Cardiac fibroblast (primary cell): ENCODE data around the gene FYCO1.

Experiments used
- DNase-seq, 2 donors: peaks; one replicate each; pipeline versions ENCODE4 v3.0.0 to v3.0.0-alpha.2; 2010; ENCODE audit warnings: low read depth in 2 of 2
- H3K4me3 ChIP-seq, 2 donors: replicated peaks in 1 of 2; 1 replicate in 1 of 2; 2 replicates in 1 of 2; pipeline ENCODE4 v1.5.1; 2011; ENCODE audit warnings: low read depth in 2 of 2, low read length in 2 of 2, mild to moderate bottlenecking in 2 of 2, moderate library complexity in 1 of 2
- CTCF ChIP-seq: IDR thresholded peaks from one replicate; pipeline ENCODE4 v1.5.1; 2011; ENCODE audit warnings: low read depth, mild to moderate bottlenecking, low read length, inconsistent platforms

Gene FYCO1

GRCh38 chr3:45994419-45995235 lies 997 bp downstream of the FYCO1 start:
- no peak for TF ChIP-seq CTCF
- DNase-seq: no peak
- peak overlapping the region; percentile 74 to 85 for H3K4me3 ChIP-seq

GRCh38 chr3:45993421-45994027 lies 2.1 kb downstream of the FYCO1 start:
- no peak for TF ChIP-seq CTCF
- no peak for DNase-seq
- no peak overlapping the region for H3K4me3 ChIP-seq

GRCh38 chr3:45992821-45993221 lies 2.8 kb downstream of the FYCO1 start:
- H3K4me3 ChIP-seq: no peak overlapping the region
- peak; percentile 42 to 66 for DNase-seq
- no peak for TF ChIP-seq CTCF

- no peak overlapping the region for H3K4me3 ChIP-seq
- TF ChIP-seq CTCF: no peak
- DNase-seq: peak in 1 of 2 donors; percentile 24
Observed at GRCh38 chr3:45992133-45992729, 3.4 kb downstream of the FYCO1 start.

GRCh38 chr3:45991341-45991740 lies 4.3 kb downstream of the FYCO1 start:
- no peak overlapping the region for H3K4me3 ChIP-seq
- TF ChIP-seq CTCF: no peak
- no peak for DNase-seq

- no peak for DNase-seq
- no peak for TF ChIP-seq CTCF
- H3K4me3 ChIP-seq: no peak overlapping the region
Observed at GRCh38 chr3:45990181-45990580, 5.4 kb downstream of the FYCO1 start.
